DOHH2 (cell line): Measurements from ENCODE around the gene MFGE8.

Experiments used
- H3F3A ChIP-seq: fragments of 200-600 bp; sonication (generic), shearing (Covaris generic); 2 replicates; pipeline ENCODE4 v1.6.0; 2016; ENCODE audit warnings: antibody characterized with exemption, mild to moderate bottlenecking; ENCODE audit not compliant: control insufficient read depth, insufficient read depth
- H3K27ac ChIP-seq: fragments of 200-600 bp; sonication (generic); 2 replicates; pipeline ENCODE4 v1.5.1; 2014; ENCODE audit warnings: low read depth, mild to moderate bottlenecking, low read length, moderate library complexity
- H3K27me3 ChIP-seq: fragments of 200-600 bp; sonication (generic); 2 replicates; pipeline ENCODE4 v1.6.1; 2014; ENCODE audit warnings: mild to moderate bottlenecking, low read length, mixed read lengths; ENCODE audit not compliant: control insufficient read depth
- H3K36me3 ChIP-seq: fragments of 200-600 bp; sonication (generic); 2 replicates; pipeline ENCODE4 v1.6.1; 2014; ENCODE audit warnings: mild to moderate bottlenecking, low read length, moderate library complexity, mixed read lengths; ENCODE audit not compliant: control insufficient read depth
- H3K4me1 ChIP-seq: fragments of 200-600 bp; sonication (generic); 2 replicates; pipeline ENCODE4 v1.6.1; 2014; ENCODE audit warnings: mild to moderate bottlenecking, low read length, mixed read lengths; ENCODE audit not compliant: control insufficient read depth
- H3K4me2 ChIP-seq: fragments of 200-600 bp; sonication (generic); 2 replicates; pipeline ENCODE4 v1.6.0; 2014; ENCODE audit warnings: mild to moderate bottlenecking, low read length, moderate library complexity
- H3K4me3 ChIP-seq: fragments of 200-600 bp; sonication (generic); 2 replicates; pipeline ENCODE4 v1.5.1; 2014; ENCODE audit warnings: mild to moderate bottlenecking, low read length, mixed read lengths
- H3K79me2 ChIP-seq: fragments of 200-600 bp; sonication (generic); 2 replicates; pipeline ENCODE4 v1.6.1; 2014; ENCODE audit warnings: mild to moderate bottlenecking, low read length, mixed read lengths; ENCODE audit not compliant: control insufficient read depth
- H3K9me2 ChIP-seq: fragments of 200-600 bp; sonication (generic); replicated peaks from 2 replicates; pipeline ENCODE4 v1.6.1; 2014; ENCODE audit warnings: mild to moderate bottlenecking, low read length, mixed read lengths; ENCODE audit not compliant: control insufficient read depth
- H3K9me3 ChIP-seq: fragments of 200-600 bp; sonication (generic); 2 replicates; pipeline ENCODE4 v1.6.1; 2014; ENCODE audit warnings: antibody characterized with exemption, low read length, mixed read lengths; ENCODE audit not compliant: control insufficient read depth, insufficient read depth
- H4K20me1 ChIP-seq: fragments of 200-600 bp; sonication (generic); 2 replicates; pipeline ENCODE4 v1.6.0; 2014; ENCODE audit warnings: low read depth, mild to moderate bottlenecking, antibody characterized with exemption, low read length, moderate library complexity; ENCODE audit not compliant: control insufficient read depth, insufficient read depth
- CTCF ChIP-seq: fragments of 200-600 bp; sonication (generic); IDR thresholded peaks from one replicate; pipeline ENCODE4 v1.5.1; 2014; ENCODE audit warnings: antibody characterized with exemption, mild to moderate bottlenecking, low read depth, low read length; ENCODE audit not compliant: poor library complexity, severe bottlenecking
- EZH2phosphoT487 ChIP-seq: fragments of 200-600 bp; sonication (generic); IDR thresholded peaks from 2 replicates; pipeline ENCODE4 v1.6.1; 2017; ENCODE audit warnings: borderline replicate concordance, mild to moderate bottlenecking, antibody characterized with exemption, low read length, moderate library complexity, mixed read lengths

Gene MFGE8

GRCh38 chr15:88911766-88912118, 1.4 kb downstream of the MFGE8 start:
- Histone ChIP-seq H3K36me3 (no peaks in the 10 kb centered on the region), H3F3A (no peaks in the 10 kb centered on the region), H3K27ac (no peak overlapping the region), H3K79me2 (no peaks in the 10 kb centered on the region), H3K4me2 (peak overlapping the region; percentile 73; the same call in 1 of the 2 replicates), H3K27me3 (no peaks in the 10 kb centered on the region), H3K4me3 (no peak overlapping the region), H3K9me3 (no peaks in the 10 kb centered on the region), H4K20me1 (no peaks in the 10 kb centered on the region), H3K9me2 (no peaks in the 10 kb centered on the region), H3K4me1 (peaks cover 8% of the 10 kb centered on the region)
- no peak for TF ChIP-seq CTCF
- no peak for TF ChIP-seq EZH2phosphoT487

DNA sequence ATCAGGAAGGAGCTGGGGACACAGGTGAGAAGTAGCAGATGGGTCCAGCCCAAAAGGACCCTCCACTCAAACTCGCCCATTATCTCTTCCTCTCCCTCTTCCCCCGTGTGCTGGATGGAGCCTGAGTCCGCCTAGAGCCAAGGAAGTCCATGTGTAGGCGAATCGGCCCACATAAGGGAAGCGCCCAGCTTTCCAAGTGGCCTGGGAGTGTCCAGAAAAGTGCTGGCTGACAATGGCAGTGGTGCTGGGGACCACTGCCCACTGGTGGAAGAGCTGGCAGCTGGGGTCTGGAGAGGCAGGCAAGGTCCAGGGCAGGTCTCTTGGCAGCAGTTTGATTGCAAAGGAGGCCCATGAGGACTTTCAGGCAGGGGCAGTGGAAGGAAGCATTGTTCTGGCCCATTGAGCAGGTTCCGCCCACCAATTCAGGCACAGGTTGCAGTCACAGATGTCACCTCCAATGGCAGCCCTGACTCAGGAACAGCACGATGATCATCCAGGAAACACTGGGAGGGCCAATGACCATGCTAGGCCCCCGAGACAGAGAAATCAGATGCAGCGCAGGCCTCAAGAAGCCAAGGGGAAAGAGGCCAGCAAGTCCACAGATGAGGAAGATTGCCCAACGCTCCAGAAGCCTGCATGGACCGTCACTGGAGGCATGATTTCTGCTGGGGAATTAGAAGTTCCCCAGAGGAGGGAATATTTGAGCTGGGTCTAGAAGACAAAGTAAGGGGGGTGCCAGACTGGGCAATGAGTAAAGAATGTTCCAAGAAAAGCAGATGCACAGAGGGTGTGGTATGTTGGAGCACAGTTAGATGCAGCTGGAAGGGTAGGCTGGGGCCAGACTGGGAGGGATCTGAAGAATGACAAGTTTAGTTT, 3.0 kb downstream of the MFGE8 start:
- Histone ChIP-seq H3K27ac (no peak overlapping the region), H3K36me3 (no peaks in the 10 kb centered on the region), H3K4me1 (peaks cover 8% of the 10 kb centered on the region), H4K20me1 (no peaks in the 10 kb centered on the region), H3K4me3 (no peak overlapping the region), H3K9me2 (no peaks in the 10 kb centered on the region), H3F3A (no peaks in the 10 kb centered on the region), H3K27me3 (no peaks in the 10 kb centered on the region), H3K4me2 (no peak overlapping the region), H3K79me2 (no peaks in the 10 kb centered on the region), H3K9me3 (no peaks in the 10 kb centered on the region)
- TF ChIP-seq CTCF = no peak
- no peak for TF ChIP-seq EZH2phosphoT487

DNA sequence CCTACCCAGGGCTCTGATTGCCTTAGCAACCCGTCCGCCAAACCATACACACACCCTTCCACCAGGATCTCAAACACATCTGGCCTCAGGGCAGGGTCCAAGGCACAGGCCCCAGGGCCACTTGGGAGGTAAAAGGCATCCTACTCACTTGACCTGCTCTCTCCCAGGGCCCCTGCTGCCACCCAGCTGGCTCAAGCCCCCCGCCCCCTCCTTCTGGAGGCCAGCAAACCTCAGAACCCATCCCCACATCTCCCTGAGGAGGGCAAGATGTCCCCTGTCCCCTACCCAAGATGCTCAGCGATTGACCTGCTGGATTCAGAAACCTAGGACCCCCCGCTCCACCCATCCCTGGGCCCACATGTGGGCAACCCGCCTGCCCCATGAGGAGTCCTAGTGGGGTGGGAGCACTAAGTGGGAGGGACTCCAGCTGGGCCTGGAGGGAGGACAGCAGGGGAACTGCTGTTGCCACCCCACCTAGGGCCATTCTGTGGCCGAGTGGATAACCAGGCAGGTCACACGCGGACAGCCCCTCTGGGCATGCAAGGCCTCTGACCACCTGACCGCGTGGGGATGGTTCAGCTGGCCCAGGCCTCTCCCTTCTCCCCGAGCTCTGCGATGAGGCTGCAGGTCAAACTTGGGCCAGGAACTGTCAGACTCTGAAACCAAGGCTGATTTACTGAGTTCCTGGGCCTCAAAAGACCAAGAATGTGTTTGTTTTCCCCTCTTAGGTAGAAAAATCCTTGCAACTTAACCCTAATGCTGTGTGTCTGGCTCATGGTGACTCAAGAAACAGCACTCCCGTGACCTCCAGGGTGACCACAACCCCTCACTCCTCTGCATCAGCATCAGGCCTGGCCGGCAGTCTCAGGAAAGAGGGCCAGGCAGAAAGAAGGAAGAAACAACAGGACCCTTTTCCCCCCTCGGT, 4.2 kb downstream of the MFGE8 start:
- no peak overlapping the region for H3K4me3 ChIP-seq
- no peaks in the 10 kb centered on the region for H4K20me1 ChIP-seq
- H3K4me2 ChIP-seq = no peak overlapping the region
- H3K4me1 ChIP-seq = peaks cover 8% of the 10 kb centered on the region
- H3K27ac ChIP-seq = no peak overlapping the region
- no peaks in the 10 kb centered on the region for H3K9me2 ChIP-seq
- no peaks in the 10 kb centered on the region for H3K36me3 ChIP-seq
- no peaks in the 10 kb centered on the region for H3K27me3 ChIP-seq
- TF ChIP-seq CTCF (no peak), EZH2phosphoT487 (no peak)
- no peaks in the 10 kb centered on the region for H3K79me2 ChIP-seq
- no peaks in the 10 kb centered on the region for H3K9me3 ChIP-seq
- no peaks in the 10 kb centered on the region for H3F3A ChIP-seq
